Activated CD4-positive, CD25-positive, alpha-beta regulatory T cell treated with anti-CD3 and anti-CD28 coated beads, Interleukin-2, amount 50 U/mL, for 16 hours (primary cell): Measurements from ENCODE around the gene YY1.
A peak's percentile ranks its signal among the peaks of the same experiment; 100 is the strongest.
"Not testable (repeated sequence)": the region's sequence is repeated elsewhere in the genome, so short reads cannot be mapped to it uniquely, and the experiment has no call there.

ENCODE experiments used
- DNase-seq: peaks from one replicate; pipeline ENCODE4 v3.0.0-alpha.2; 2020; ENCODE audit warnings: low read depth, low spot score

Gene YY1

DNA sequence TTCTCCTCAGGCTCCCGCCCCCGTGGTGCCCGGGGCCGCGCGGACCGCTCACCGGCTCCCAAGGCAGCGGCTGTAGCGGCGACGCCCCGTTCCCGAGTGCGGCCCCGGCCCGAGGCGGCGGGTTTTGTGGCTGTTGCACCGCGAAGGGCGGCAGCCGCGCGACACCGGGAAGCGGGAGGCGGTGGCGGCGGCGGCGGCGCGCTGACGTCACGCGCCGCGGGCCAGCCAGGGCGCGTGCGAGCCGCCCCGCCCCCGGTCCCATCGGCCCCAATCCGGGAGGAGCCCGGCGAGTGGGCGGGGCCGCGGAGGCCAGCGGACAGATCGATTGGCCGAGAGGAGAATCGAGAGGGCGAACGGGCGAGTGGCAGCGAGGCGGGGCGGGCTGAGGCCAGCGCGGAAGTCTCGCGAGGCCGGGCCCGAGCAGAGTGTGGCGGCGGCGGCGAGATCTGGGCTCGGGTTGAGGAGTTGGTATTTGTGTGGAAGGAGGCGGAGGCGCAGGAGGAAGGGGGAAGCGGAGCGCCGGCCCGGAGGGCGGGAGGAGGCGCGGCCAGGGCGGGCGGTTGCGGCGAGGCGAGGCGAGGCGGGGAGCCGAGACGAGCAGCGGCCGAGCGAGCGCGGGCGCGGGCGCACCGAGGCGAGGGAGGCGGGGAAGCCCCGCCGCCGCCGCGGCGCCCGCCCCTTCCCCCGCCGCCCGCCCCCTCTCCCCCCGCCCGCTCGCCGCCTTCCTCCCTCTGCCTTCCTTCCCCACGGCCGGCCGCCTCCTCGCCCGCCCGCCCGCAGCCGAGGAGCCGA lies at the start of gene YY1:
TSS of gene YY1 (plus strand) at position 726 of the 792 bp plus-strand sequence. CDS start 101 bp downstream, outside the sequence.
- peak; percentile 98 for DNase-seq

DNA sequence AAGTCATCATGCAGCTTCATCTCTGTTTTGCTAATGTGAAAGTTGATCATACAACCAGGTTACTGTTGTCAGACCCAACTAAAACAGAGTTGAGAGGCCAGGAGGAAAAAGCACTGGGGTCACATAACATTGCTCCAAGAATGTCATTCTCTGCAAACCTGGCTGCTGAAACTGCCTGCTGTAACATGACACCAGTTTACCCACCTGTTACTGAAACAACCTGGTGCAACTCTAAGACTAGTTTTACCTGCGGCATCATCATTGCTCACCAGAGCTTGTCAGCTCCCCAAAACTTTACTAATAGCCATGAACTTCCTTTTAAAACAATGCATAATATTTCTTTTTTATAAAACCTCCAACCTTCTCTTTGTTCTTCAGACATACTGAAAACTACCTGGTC lies 48.8 kb upstream of the YY1 start:
- no peak for DNase-seq

DNA sequence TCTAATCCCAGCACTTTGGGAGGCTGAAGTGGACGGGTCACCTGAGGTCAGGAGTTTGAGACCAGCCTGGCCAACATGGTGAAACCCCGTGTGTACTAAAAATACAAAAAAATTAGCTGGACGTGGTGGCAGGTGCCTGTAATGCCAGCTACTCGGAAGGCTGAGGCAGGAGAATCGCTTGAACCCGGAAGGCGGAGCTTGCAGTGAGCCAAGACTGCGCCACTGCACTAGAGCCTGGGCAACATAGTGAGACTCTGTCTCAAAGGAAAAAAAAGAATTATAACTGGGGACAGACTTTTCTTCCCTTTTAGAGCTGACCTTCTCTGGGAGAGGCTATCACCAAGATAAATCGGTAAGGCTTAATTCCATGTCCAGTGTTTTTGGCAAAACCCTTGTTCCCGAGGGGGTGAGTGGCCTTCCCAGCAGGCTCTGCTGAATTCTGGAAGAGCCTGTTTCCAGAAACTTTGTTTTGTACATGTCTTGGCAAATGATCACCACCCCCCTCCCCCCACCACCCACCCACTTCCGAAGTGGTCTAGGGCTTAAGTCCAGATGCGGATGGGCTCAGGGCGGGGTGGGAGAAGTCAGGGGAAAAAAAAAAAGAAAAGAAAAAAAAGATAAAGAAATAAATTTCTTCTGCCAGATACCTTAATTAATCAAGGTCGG lies 47.2 kb upstream of the YY1 start:
- no peak for DNase-seq

DNA sequence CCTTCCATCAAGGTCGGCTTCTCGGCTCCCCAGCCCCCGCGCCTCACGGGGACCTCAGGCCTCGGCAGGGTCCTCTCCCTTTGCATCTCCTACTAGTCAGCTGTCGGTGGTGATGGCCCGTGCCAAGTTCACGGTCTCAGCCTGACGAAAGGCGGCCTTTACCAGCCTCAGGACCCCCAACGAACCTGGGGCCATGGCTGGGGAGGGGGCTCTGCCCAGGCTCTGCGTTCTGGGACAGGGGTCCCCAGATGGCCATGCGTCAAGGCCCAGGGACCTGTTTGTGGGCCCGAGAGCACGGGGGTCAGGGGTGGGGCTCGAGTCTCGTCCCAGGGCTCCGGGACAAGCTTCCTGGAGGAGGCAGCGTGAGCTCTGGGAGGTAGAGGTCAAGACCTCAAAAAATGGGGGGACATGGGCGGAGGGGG lies 46.7 kb upstream of the YY1 start:
- DNase-seq = no peak

DNA sequence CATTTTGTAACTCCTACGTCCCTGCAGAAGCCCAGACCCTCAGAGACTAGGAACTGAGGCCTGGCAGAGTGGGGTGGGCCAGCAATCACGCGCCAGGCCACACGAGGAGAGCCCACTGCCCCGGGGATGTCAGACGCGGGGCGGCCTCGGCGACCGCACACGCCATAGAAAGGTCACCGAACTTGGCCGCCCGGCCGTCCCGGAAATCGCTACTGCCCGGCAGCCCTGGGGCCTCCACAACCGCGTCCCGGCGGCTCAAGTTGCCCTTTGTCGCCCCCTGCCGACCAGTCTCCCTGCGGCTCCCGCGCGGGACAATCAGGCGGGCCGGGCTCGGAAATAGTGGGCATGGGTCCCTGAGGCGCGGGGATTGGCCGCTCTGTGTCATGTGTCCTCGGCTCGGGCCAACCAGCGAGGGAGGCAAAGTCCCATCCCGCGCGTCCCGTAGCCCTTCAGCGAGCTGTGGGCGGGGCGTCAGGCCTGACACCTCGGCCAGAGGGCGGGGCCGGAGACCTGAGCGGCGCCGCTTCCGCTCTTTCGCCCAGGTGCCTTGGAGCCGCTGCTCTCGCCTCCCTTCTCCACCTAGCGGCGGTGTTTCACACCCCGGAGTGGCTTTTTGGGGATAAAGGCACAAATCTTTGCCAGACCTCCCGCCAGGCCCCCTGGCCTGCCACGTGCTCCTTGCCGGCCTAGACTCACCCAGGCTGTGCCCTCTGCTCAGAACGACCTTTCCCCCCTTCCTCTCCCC lies 46.1 kb upstream of the YY1 start:
- DNase-seq = peak; percentile 99

DNA sequence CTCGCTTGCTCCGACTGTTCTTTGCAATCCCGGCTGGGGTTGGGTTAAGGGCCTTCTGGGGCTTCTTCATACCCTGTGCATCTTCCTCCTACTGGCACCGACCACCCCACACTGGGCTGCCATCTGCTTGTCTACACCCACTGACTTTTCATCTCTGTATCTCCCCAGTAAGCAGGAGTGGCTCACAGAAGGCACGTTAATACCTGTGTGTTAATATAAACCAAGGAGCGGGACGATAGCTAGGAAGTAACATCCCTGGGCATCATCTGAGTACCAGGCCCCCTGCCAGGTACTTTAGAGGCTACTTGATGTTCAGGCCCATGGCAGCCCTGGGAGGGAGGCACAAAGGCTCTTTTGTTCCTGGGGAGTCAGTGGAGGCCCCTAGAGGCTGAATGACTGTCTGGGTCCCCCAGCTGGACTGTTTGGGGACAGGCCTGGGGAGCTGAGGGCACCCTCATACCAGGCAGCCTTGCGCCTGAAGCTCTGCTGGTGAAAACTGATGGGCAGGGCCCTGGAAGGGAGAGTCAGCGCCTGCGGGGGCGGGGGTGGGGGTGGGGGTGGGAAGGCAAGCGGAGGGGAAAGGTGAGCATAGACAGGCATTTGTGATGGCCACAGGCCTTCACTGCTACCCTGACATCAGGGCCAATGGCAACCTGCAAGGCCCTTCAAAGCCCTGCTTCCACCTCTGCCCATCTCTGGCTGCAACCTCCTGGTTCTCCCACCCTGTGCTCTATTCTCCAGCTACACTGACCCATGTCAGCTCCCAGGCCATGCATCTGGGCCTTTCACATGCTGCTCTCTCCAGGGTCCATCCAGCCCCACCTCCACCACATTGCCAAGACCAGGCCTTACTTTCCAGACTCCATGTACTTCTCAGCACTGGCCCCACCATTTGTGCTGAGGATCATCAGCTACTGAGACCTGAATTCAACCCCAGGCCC lies 45.3 kb upstream of the YY1 start:
- no peak for DNase-seq

DNA sequence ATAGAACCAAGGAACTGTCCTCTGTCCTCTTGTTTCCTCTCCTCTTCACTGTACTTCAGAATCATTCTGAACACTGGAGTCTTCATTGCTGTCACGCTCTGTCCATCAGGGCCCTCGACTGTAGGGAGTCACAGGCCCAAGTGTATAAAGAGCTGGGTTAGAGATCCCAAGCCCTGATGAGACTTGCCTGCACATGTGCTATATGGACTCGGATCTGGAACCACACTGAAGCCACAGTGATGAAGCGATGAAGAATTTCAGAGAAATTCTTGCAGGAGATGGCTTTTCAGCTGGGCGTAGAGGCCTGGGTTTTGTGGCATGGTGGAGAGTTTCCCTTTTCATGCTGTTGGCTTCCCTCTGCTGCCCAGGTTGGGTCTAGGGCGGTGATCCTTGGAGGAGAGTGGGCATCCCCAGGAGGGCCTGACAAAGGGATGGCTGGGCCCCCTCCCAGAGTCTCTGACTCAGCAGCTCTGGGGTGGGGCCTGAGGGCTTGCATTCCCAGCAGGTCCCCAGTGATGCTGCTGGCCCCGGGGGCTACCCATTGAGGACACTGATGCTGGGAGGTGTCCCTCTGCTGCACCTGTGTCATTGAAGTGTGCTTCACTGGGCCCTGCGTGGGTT lies 39.6 kb upstream of the YY1 start:
- DNase-seq = no peak

DNA sequence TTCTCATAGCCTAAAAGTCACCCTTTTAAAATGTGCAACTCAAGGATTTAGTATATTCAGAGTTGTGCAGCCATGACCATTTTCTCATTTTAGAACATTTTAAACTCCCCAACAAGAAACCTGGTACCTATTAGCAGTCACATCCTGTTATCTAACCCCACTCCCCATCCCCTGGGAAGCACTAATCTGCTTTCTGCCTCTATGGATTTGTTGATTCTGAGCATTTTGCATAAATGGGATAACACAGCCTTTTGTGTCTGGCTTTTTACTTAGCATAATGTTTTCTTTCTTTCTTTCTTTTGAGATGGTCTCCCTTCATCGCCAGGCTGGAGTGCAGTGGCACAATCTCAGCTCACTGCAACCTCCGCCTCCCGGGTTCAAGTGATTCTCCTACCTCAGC lies 38.6 kb upstream of the YY1 start:
- DNase-seq = no peak

DNA sequence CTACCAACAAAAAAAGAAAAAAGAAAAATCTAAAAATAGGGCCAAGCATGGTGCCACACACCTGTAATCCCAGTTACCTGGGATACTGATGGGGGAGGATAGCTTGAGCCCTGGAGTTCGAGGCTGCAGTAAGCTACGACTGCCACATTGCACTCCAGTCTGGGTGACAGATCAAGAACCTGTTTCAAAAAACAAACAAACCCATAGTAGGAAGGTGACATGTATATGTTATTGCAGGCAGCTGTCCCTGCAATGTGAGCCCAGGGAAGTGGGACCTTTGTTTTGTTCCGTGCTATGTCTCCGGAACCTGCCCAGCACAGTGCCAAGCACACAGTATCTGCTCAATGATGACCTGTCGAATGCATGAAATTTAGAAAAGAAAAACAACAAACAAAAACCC lies 37.2 kb upstream of the YY1 start:
- DNase-seq = no peak

DNA sequence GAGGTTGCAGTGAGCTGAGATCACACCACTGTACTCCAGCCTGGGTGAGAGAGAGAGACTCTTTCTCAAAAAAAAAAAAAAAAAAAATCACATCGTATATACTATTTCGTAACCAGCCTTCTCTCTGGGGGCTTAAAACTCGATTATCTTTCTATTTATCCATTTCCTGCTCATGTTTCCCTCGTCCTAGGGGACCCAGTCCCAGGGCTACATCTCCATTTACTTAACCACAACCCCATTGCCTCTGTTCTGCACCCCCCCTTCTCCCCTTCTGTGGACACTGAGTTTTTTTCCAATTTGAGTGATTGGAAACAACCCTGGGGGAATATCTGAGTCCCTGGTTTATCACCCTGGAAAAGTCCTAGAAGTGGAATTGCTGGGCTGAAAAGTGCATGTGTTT lies 36.2 kb upstream of the YY1 start:
- DNase-seq = no peak

DNA sequence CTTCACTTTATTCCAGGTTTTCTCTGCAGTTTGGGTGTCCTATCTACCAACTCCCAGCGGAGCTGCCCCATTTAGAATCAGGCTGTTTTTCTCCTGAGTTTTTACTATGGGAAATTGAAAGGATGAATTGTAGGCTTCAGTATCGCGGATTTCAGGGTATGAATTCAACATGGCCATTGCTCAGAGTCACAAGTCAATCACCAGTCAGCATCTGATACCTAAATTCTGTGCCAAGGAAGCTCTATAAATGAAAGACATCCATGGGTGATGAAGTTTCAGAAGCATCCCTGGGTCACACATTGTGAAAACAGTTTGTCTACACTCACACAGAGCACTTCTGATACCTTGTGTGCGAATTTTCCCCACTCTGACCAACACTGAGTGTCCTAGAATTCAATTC lies 35.8 kb upstream of the YY1 start:
- no peak for DNase-seq

DNA sequence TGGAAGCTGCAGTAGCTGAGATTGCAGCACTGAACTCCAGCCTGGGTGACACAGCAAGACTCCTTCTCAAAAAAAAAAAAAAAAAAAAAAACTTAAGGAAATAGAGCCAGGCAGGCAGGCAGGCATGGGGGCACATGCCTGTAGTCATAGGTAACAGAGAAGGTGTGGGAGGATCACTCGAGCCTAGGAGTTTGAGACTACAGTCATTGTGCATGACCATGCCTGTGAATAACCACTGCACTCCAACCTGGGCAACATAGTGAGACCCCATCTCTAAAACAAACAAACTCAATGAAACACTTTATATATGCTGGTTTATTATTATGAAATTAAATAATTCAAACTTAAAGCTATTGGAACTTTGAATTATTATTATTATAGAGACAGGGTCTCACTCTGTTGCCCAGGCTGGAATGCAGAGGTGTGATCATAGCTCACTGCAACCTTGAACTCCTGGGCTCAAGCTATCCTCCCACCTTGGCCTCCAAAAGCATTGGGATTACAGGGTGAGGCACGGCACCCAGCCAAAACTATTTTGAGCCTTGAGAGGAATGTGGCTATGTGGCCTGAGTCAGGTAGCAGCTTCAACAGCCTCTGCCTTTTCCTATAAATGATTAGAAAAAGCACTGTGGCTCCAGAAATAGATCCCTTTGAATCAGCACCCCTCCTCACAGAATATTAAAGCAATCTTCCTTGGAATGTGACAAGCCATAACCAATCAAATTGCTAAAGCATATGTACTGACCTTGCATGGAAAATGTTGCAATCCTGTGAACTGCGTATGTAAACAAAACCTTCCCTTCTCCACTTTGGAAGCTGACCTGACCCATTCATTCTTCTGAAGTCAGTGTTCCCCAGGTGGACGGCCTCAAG lies 34.7 kb upstream of the YY1 start:
- DNase-seq = no peak

DNA sequence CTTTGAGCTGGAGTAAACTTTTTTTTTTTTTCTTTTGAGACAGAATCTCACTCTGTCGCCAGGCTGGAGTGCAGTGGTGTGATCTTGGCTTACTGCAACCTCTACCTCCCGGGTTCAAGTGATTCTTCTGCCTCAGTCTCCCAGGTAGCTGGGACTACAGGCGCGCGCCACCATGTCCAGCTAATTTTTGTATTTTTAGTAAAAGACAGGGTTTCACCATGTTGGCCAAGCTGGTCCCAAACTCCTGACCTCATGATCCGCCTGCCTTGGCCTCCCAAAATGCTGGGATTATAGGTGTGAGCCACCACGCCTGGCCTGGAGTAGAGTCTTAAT lies 34.1 kb upstream of the YY1 start:
- not testable (repeated sequence) for DNase-seq

DNA sequence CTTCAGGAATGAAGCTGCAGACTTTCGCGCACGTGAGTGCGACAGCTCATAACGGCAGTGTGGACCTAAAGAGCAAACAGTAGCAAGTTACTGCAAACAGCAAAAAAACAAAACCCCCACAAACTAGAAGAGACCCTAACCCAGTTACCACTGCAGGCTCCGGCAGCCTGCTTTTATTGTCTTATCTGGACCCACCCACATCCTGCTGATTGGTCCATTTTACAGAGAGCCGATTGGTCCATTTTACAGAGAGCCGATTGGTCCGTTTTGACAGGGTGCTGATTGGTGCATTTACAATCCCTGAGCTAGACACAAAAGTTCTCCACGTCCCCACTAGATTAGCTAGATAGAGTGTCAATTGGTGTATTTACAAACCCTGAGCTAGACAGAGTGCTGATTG lies 31.4 kb upstream of the YY1 start:
- DNase-seq = not testable (repeated sequence)

DNA sequence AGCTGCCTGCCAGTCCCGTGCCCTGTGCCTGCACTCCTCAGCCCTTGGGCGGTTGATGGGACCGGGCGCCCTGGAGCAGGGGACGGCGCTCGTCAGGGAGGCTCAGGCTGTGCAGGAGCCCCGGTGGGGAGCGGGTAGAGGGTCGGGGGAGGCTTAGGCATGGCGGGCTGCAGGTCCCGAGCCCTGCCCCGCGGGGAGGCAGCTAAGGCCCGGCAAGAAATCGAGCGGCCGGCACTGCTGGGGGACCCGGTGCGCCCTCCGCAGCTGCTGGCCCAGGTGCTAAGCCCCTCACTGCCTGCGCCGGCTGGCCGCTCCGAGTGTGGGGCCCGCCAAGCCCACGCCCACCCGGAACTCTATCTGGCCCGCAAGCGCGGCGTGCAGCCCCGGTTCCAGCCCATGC lies 30.8 kb upstream of the YY1 start:
- DNase-seq = not testable (repeated sequence)

DNA sequence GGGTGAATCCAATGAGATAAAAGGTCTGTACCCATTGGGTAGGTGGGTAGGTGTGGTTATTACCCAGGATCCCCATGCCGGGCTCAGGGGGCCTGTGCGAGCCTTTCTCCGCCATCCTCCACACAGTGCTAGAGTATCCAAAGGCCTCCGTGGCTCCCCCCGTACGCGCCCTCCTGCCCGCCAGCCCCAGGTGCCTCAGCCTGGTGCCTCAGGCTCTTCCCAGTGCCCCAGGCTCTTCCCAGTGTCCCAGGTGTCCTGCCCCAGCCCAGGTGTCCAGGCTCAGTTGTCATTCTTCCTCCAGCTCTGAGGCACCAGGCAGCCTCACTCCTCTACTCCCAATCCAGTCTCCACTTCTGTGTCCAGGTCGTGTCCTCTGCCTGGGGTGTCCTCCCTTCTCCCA lies 27.6 kb upstream of the YY1 start:
- DNase-seq = no peak

DNA sequence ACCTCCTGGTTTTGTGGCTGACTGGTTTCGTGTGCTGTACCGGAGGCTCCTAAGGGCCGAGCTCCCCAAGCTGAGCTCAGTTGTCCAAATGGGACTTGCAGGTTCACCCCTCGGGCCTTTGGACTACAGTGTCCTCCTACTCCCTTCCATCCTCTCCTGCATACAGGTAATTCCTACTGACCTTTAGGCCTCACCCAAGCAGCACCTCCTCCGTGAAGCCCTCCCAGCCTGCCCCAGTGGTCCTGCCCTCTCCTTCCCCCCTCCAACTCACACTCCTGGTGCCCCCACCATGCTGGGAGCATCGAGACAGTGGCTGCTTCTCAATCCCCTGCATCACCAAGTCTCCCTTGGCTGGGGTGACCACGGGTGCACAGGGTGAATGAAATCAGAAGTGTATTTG lies 27.1 kb upstream of the YY1 start:
- no peak for DNase-seq

DNA sequence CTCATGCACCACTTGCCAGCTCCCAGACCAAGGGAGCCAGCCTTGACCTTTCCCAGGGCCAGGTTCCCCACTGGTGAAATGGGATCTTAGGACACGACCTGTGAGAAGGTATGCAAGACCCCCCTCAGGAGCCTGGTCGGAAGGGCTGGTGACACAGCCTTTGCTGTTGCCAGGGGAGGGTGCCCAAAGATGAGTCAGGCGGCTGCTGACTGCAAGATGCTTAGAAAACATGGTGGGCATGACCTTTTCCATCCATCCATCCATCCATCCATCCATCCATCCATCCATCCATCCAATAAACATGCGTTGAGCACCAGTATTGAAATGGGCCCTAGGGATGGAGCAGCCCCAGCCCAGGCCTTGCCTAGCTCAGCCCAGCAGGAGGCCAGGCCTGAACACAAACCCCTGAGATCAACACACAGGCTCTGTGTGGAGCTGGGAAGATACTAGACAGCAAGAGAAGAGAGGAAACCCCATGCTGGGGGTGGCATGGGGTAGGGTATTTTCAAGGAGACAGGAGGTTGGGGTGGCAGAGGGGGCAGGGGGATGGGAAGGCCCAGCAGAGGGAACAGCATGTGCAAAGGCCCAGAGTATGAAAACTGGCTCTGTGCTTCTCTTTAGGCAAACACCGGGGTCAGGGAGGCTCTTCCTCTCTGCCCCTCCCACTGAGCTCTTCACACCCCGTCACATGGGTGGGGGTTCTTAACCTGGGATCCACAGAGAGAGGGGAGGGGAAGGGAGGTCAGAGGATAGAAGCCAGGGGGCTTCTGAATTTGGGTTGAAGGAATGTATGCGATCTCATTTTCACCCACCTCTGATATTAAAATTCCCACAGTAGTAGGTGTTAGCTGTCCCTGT lies 26.2 kb upstream of the YY1 start:
- DNase-seq = no peak

DNA sequence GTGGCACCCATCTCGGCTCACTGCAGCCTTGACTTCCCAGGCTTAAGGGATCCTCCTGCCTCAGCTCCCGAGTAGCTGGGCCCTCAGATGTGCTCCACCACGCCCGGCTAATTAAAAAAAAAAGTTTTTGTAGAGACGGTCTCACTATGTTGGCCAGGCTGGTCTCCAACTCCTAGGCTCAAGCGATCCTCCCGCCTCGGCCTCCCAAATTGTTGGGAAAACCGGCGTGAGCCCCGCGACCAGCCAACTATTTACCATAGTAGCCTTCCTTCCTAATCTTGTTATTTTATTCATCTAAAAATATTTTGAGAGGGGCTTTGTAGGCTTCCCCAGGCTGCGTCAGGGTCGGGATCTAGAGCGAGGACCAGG lies 25.4 kb upstream of the YY1 start:
- no peak for DNase-seq
